MV-4-11 (cell line): ENCODE results near the gene OR2B6.
"Not testable (repeated sequence)": the region's sequence is repeated elsewhere in the genome, so short reads cannot be mapped to it uniquely, and the experiment has no call there.

ENCODE experiments used
- DNase-seq: peaks from one replicate; lab custom pipeline; 2025; lab: John Stamatoyannopoulos, UW

OR2B6 gene

DNA sequence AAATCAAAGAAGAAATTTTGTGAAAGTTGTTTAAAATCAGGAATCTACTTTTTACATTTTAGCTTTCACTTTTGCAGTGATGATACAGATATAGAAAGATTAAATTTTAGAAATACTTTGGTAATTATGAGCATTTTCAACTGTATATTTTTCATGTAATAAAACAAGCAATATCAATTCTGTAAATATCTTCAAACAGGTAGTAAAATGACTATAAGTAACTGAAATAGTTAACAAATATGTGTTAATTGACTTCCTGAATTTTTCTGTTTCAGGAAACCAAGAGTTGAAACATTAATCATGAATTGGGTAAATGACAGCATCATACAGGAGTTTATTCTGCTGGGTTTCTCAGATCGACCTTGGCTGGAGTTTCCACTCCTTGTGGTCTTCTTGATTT, at the start of gene OR2B6:
OR2B6 (plus strand) TSS at position 301 of the 400 bp plus-strand sequence; CDS start at position 301, 0 bp downstream.
- DNase-seq: no peak

DNA sequence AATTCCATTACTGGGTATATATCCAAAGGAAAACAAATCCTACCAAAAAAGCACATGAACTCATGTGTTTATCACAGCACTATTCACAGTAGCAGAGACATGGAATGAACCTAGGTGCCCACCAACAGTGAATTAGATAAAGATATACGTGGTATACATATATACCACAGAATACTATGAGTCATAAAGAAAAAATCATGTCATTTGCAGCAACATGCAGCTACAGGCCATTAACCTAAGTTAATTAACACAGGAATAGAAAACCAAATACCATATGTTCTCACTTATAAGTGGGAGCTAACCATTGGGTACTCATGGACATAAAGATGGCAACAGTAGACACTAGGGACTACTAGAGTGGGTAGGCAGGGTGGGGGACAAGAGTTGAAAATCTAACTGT, 49.0 kb upstream of the OR2B6 start:
- DNase-seq: no peak

DNA sequence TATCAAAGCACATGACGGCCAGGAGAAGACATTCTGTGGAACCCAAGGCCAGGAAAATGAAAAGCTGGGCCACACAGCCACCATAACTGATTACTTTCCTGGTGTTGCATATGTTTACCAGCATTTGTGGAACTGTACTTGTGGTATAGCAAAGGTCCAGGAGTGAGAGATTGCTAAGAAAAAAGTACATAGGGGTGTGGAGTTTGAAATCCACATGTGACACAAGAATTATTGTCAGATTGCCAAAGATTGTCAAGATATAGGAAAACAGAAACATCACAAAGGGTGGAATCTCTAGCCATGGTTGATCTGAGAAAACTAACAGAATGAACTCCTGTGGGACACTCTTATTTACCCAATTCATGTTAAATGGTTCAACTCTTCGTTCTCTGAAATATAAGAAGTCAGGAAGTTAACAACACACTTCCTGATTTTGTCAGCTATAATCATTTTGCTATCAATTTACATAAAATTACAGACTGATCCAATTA, 45.0 kb upstream of the OR2B6 start, which contains the start of gene OR2B2:
OR2B2 (minus strand) TSS at position 441 of the 491 bp plus-strand sequence; CDS start at position 364, 77 bp downstream.
- no peak for DNase-seq

DNA sequence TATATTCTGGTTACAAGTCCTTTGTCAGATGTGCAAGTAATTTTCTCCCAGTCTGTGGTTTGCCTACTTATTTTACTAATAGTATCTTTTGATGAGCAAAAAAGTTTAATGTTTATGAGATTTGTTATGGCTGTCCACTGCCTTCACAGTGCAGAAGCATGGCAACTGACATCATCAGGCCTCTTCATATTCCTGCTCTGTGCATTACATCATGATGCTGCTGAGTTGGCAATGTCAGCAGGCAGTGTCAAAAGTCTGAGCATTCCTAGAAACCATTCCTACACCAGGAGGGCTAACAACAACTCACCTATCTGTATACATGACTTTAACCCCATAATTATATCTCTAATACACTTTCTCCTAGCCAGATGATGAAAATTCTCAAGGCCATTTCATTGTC, 34.1 kb upstream of the OR2B6 start:
- no peak for DNase-seq

DNA sequence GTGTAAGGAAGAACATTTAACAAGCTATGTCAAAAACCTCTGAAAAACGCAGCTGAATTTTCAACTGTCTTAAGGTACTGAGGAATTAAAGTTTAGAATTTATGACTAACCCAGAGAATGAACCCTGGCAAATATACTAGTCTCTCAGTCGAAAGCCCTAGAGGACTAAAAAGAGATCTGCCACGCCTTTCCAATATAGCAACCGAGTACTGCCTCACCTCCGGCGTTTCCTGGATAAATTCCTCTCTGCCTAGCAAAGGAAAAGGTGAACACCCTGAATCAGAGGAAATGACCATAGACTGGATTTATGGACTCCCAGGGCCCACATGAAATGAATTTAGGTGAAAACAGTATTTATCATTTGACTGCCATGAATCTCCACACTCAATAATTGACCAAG, 32.9 kb upstream of the OR2B6 start:
- DNase-seq: no peak

DNA sequence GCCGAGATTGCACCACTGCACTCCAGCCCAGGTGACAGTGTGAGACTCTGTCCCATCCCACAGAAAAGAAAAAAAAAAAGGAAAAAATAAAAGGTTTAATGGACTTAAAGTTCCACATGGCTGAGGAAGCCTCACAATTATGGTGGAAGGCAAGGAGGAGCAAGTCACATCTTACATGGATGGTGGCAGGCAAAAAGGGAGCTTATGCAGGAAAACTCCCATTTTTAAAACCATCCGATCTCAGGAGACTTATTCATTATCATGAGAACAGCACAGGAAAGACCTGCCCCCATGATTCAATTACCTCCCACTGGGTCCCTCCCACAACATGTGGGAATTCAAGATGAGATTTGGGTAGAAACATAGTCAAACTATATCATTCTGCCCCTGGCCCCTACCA, 29.0 kb upstream of the OR2B6 start:
- DNase-seq: not testable (repeated sequence)

DNA sequence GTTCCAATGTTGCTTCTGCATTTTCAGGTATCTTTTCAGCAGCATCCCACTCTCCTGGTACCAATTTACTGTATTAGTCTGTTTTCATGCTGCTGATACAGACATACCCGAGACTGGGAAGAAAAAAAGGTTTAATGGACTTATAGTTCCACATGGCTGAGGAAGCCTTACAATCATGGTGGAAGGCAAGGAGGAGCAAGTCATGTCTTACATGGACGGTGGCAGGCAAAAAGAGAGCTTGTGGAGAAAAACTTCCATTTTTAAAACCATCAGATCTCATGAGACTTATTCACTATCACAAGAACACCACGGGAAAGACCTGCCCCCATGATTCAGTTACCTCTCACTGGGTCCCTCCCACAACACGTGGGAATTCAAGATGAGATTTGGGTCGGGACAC, 27.1 kb upstream of the OR2B6 start:
- not testable (repeated sequence) for DNase-seq

DNA sequence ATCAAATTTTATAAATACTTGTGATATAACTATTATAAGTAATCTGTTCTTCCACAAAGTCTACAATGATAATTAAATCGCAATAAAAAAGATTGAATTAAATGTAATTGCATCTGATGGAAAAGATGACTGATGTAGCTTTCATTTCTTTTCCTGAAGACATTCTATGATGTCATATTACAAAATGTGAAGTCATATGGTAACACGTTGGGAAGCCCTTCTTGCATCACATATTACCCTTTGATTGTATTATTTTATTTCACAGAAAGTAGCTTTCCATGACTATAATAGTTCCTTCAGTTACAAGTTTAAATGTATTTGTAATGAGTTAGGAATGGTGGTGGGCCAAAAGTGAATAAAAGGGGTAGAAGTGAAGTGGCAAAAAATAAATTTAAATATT, 25.8 kb upstream of the OR2B6 start:
- no peak for DNase-seq

DNA sequence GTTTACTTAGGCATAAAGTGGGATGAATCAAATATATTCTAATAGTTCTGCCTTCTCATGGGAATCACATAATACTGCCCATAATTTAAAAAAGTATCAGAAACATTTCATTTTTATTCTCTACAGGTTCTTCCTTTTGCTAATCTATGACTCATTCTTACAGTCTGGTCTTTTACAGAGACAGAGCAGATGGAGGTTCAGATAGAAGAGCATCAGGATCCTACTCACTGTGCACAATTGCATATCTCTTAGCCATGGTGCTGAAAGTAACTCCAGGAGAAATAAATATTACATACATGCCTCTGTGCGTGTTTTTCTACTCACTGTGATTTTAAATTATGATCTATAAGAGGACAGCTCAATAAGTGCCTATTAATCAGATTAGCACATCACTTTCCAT, 16.3 kb upstream of the OR2B6 start:
- DNase-seq: no peak

DNA sequence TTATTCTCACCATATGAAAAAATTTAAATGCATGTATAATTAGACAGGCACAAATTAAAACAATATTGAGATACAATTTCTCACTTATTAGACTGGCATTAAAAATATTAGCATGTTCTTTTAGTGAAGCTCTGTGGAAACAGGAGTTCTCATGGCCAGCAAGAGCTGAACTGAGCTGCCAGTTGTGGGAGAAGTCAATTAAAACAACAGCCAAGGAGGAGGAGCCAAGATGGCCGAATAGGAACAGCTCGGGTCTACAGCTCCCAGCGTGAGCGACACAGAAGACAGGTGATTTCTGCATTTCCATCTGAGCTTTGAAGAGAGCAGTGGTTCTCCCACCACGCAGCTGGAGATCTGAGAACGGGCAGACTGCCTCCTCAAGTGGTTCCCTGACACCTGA, 14.0 kb upstream of the OR2B6 start:
- DNase-seq: not testable (repeated sequence)

DNA sequence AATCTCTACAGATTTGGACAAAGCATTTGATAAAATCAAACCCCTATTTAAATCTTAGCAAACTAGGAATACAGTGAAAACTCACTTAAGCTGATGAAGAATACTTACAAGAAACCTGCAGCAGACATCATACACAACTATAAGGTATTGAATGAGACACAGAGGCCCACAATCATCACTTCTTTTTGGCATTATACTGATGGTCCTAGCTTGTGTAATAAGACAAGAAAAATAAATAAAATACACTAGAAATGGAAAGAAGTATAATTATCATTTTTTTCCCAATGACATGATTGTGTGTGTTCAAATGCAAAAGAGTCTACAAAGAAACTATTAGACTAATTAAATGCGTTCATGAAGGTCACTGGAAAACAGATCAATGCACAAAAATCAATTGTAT, 8.8 kb upstream of the OR2B6 start:
- no peak for DNase-seq

DNA sequence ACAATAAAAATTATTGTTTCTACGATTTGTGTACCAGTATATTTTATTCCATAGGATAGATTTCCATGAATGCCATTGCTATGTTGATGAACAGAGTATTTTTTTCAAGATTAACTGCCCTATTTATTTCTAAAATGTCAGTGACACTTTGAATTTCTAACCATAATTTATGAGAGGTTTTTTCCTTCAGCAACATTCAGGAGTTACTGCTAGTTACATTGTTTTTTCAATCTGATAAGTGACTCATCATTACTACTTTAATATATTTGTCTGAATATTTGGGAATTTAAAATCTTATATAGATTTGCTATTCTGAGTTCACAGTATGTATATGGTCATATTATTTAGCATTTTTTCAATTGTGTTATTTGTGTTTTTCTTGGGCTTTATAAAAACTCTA, 6.0 kb upstream of the OR2B6 start:
- no peak for DNase-seq

DNA sequence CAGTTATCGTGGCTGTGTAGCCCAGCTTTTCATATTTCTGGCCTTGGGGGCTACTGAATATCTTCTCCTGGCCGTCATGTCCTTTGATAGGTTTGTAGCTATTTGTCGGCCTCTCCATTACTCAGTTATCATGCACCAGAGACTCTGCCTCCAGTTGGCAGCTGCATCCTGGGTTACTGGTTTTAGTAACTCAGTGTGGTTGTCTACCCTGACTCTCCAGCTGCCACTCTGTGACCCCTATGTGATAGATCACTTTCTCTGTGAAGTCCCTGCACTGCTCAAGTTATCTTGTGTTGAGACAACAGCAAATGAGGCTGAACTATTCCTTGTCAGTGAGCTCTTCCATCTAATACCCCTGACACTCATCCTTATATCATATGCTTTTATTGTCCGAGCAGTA, 475 bp downstream of the OR2B6 start:
- no peak for DNase-seq

DNA sequence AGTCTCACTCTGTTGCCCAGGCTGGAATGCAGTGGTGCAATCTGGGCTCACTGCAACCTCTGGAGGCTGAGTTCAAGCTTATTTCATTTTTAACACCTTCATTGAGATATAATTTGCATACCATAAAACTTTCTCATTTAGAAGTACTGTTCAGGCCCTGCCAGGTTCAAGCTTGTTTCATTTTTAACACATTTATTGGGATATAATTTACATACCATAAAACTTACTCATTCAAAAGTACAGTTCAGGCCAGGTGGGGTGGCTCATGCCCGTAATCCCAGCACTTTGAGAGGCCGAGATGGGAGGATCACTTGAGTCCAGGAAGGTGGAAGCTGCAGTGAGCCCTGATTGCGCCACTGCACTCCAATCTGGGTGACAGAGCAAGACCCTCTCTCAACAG, 5.5 kb downstream of the OR2B6 start:
- DNase-seq: no peak

DNA sequence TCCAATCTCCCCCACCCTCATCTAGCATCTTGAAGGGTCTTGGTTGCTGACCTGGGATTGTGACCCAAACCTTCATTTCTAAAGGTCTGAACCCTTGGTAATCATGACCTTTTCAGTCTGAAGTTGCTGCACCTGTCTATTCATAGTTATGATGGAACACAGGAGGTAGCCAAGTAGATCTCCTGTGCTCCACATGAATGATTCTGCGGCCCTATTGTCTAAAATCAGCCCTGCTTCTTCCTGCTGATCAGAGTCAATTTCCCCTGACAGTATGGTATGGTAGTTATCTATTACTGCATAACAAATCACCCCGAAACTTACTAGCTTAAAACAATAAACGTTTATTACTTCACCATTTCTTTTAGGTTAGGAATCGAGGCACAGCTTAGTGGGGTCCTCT, 9.0 kb downstream of the OR2B6 start:
- DNase-seq: no peak

DNA sequence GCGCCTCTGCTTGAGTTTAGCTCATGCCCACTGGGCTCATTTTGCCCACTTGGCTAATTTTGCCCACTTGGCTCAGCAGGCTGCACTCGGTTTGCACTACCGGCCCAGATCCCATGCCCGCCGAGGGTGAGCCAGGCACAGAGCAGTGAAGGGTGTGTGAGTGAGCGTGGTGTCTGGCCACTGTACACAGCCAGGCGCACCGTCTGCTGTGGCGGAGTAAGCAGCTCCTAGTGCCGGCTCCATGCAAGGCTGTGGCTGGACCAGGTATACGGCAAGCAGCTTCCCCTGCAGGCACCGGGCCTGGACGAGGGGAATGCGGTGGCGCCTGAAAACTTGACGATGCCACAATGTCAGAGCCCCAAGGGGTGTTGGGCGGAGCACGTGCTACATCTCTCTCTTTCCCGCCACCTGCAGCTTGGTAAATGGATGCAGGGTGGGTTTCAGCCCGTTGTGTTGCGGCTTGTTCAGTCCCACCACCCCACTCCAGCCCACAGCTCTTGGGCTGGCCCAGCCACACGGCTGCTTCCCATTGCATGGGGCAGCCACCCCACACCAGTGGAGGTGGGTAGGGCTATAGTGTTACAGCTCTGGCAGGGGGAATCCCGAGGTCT, 9.9 kb downstream of the OR2B6 start:
- DNase-seq: no peak

DNA sequence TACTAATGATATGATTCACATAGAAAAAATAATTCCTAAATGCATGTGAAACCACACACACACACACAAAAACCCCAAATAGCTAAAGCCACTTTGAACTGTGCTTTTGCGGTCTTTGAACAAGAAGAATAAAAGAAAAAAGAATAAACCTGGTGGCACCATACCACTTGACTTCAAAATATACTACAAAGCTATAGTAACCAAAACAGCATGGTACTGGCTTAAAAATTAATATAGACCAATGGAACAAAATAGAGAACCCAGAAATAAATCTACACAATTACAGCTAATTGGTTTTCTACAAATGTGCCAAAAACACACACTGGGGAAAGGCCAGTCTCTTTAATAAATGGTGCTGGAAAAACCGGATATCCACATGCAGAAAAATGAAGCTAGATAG, 13.4 kb downstream of the OR2B6 start:
- no peak for DNase-seq

DNA sequence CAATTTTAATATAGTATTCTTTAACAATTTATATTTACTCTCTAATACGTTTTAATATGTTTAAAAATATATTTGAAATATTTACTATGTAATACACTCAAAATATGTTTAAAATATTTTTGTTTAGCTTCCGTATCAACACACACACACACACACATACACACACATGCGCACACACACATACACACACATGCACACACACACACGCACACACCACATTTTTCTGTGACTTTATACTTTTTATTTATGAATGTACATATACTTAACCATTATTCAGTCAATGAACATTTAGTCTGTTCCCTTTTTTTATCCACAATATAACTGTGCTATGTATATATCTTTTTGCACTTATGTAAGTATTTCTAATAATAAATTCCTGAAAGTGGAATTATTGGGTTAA, 15.7 kb downstream of the OR2B6 start:
- no peak for DNase-seq

DNA sequence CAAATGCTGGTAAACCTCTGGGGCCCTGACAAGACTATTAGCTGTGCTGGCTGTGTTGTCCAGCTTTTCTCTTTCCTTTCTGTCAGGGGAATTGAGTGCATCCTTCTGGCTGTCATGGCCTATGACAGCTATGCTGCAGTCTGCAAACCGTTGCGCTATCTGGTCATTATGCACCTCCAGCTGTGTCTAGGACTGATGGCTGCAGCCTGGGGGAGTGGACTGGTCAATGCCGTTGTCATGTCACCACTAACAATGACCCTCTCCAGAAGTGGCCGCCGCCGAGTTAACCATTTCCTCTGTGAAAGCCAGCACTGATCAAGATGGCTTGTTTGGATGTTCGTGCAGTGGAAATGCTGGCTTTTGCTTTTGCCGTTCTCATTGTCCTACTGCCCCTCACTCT, 20.3 kb downstream of the OR2B6 start:
- no peak for DNase-seq

DNA sequence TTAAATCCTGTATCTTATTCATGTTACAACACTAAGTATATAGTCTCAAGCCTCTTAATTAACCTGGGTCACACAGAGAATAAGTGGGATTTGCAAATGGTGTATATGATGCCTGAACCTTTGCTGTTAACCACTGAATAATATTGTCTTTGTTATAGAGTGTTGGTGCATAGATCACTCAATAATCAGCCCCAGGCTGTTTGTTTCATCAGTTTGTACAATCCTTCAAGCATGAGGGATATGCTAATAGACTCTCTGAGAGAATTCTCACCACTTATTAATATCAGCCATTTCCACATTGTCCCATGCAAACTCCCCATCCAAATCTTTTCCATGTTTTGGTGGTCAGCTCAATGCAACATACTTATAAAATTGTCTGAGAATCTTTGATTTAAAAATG, 21.7 kb downstream of the OR2B6 start:
- no peak for DNase-seq

DNA sequence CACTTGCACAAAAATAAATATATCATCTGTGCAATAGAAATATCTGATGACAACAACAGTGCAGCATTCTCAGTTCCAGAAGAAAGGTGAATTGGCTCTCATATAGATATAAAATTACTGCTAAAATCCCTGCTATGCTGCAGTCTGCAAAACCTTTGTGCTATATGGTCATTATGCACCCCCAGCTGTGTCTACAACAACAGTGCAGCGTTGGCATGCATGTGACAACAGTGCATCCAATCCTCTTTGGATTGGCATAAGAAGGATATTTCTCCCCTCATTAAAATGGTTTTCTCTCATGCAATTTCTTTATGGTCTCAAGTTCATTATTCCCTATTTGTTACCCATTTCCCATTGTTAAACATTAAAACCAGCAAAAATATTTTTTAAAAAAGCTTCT, 23.1 kb downstream of the OR2B6 start:
- no peak for DNase-seq

DNA sequence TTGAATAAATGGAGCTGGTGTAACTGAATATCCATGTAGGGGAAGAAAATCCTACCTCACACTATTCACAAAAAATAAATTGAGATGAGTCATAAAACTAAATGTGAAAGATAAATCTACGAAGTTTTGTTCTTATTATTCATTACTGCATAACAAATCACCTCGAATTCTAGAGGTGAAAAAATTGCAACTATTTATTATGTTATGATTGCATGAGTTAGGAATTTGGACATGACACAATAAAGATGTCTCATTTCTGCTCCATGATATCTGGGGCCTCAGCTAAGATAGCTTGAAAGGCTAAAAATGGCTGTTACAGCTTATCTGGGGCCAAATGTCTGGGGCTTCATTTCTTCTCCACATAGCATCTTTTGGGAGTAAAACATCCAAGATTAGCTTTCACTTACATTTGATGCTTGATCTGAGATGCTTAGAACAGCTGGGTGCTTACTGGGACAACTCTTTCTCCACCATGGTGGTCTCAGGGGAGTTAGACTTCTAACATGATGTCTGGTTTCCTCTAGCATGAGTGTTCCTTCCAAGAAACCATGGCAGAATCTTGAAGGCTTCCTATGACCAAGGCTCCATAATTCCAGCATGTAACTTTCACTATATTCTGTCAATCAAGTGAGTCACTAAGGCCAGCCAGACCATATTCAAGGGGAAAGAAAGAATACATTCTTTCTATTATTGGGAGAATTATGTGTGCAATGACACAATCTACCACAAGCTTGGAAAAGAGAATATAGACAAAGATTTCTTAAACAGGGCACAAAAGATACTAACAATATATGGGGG, 30.1 kb downstream of the OR2B6 start:
- DNase-seq: no peak

DNA sequence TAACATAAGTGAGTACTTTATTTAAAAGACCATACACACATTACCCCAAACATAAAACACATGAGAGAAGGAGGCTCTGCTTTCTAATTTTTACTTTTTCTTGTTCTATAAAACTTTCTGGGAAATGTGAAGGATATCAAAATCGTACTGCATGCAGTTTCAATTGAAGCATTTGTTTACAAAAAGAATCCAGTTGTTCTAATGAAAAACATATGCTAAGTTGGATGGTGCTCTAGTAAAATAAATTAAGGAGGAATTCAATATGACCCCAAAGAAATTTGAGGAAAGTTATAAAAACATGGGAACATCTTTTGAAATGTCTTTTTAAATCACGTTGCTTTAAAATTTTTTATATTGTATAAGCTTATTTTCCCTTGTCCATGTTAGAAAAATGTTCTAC, 37.6 kb downstream of the OR2B6 start:
- no peak for DNase-seq
